Adrenal gland (tissue), 5 donors: ENCODE data around the gene HBZ.

ENCODE experiments used
- CTCF ChIP-seq, 6 experiments: fragments of 450-650 bp in 4 of 6; fragments of 200-600 bp in 2 of 6; sonication (generic) in 1 of 6; IDR thresholded peaks; 1 replicate in 5 of 6; 2 replicates in 1 of 6; pipeline versions ENCODE4 v1.5.1 to v1.8.0; 2016 to 2021; ENCODE audit warnings: antibody characterized with exemption in 6 of 6, mild to moderate bottlenecking in 2 of 6, moderate library complexity in 1 of 6
- POLR2A ChIP-seq, 2 donors: fragments of 450-650 bp; IDR thresholded peaks; one replicate each; pipeline ENCODE4 v1.6.1; 2017; ENCODE audit warnings: antibody characterized with exemption in 2 of 2, mild to moderate bottlenecking in 2 of 2, moderate library complexity in 1 of 2
- donor health status: DM: no; HTN: no; CAD: no.

- TF ChIP-seq CTCF (IDR thresholded peaks at IDR 0.05), result peak; percentile 81 to 96 (median 90)
- no peak for TF ChIP-seq POLR2A (IDR thresholded peaks at IDR 0.05)
Observed at GRCh38 chr16:181565-182021, 29.1 kb downstream of the HBZ start.
